Measurements from ENCODE around the gene CD52. TPM values are rescaled to one million over a fixed set of nuclear protein-coding genes. Genes with fewer than 3 reads are reported as not detected.
"Not testable (repeated sequence)": the region's sequence is repeated elsewhere in the genome, so short reads cannot be mapped to it uniquely, and the experiment has no call there.

Gene CD52
- total RNA-seq, 1 donor from 2014 or later = 7.3 TPM

DNA sequence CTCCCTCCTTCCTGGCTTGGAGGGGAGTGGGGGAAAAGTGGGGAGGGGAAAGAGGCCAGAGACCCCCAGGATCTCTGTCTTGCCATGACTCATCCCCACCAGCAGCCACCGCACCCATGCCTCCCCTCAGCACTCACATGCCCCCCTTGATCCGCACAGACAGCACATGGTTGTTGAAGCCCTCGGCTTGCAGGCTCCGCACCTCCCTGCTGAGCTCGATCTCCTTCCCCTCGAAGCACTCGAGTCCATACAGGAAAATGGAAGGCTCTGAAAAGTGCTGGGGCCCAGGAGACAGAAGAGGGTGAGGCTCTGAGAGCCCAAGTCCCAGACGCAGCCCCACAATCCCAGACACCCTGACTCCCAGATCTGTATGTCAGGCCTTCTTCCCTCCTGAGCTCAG lies 10.8 kb downstream of the CD52 start:
- Histone ChIP-seq H3K9ac (no peak overlapping the region), H3K27me3 (no peaks in the 10 kb centered on the region), H3F3A (ENCODE audit: low read depth) (no peaks in the 10 kb centered on the region), H2AFZ (replicated peaks) (no peak overlapping the region), H3K36me3 (no peaks in the 10 kb centered on the region), H3K4me1 (no peaks in the 10 kb centered on the region), H3K4me3 (no peak overlapping the region), H3K4me2 (no peak overlapping the region), H3K27ac (no peak overlapping the region), H3K79me2 (ENCODE audit: low read depth) (no peaks in the 10 kb centered on the region), H3K9me3 (ENCODE audit: low read depth) (no peaks in the 10 kb centered on the region), H4K20me1 (ENCODE audit: low read depth) (no peaks in the 10 kb centered on the region)
- DNase-seq (ENCODE audit: low spot score) = no peak
- Mint-ChIP-seq H3K27me3 (ENCODE audit: insufficient read depth, low read depth) (peaks cover 2% of the 10 kb centered on the region), H3K27ac (peak overlapping the region; percentile 63), H3K4me1 (peaks cover 3% of the 10 kb centered on the region), H3K4me3 (no peak overlapping the region), H3K9me3 (no peaks in the 10 kb centered on the region), H3K36me3 (peaks cover 3% of the 10 kb centered on the region)
- TF ChIP-seq EZH2phosphoT487 (IDR thresholded peaks at IDR 0.05) = no peak
- TF ChIP-seq, protein P1, sequence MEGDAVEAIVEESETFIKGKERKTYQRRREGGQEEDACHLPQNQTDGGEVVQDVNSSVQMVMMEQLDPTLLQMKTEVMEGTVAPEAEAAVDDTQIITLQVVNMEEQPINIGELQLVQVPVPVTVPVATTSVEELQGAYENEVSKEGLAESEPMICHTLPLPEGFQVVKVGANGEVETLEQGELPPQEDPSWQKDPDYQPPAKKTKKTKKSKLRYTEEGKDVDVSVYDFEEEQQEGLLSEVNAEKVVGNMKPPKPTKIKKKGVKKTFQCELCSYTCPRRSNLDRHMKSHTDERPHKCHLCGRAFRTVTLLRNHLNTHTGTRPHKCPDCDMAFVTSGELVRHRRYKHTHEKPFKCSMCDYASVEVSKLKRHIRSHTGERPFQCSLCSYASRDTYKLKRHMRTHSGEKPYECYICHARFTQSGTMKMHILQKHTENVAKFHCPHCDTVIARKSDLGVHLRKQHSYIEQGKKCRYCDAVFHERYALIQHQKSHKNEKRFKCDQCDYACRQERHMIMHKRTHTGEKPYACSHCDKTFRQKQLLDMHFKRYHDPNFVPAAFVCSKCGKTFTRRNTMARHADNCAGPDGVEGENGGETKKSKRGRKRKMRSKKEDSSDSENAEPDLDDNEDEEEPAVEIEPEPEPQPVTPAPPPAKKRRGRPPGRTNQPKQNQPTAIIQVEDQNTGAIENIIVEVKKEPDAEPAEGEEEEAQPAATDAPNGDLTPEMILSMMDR (IDR thresholded peaks at IDR 0.05) = no peak
- TF ChIP-seq EZH2 (IDR thresholded peaks at IDR 0.05) = no peak

DNA sequence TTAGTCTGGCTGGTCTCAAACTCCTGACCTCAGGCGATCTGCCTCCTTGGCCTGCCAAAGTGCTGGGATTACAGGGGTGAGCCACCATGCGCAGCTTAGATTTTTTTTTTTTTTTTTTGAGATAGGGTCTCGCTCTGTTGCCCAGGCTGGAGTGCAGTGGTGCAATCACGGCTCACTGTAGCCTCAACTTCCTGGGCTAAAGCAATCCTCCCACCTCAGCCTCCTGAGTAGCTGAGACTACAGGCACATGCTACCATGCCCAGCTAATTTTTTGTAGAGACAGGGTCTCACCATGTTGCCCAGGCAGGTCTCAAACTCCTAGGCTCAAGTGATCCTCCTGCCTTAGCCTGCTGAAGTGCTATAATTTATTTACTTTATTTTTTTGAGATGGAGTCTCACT lies 11.6 kb downstream of the CD52 start:
- not testable (repeated sequence) for H3K9me3 Mint-ChIP-seq; H3K27me3 Mint-ChIP-seq (ENCODE audit: insufficient read depth, low read depth)

DNA sequence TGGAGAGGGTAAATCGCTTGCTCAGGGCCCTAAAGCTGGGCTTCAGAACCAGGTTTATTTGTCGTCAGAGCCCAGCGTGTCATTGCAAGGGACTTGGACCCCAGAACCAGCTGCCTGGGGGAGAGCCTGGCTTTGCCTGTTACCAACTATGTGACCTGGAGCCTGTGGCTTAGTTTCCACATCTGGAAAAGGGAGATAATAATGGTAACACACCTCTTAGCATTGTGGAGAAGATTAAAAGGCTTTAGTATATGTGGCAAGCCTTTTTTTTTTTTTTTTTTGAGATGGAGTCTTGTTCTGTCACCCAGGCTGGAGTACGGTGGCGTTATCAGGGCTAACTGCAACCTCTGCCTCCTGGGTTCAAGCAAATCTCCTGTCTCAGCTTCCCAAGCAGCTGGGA lies 12.5 kb downstream of the CD52 start:
- Histone ChIP-seq H2AFZ (replicated peaks) (no peak overlapping the region), H3K27ac (no peak overlapping the region), H3K27me3 (no peaks in the 10 kb centered on the region), H4K20me1 (ENCODE audit: low read depth) (no peaks in the 10 kb centered on the region), H3K4me3 (no peak overlapping the region), H3K9me3 (ENCODE audit: low read depth) (no peaks in the 10 kb centered on the region), H3K36me3 (no peaks in the 10 kb centered on the region), H3K9ac (no peak overlapping the region), H3F3A (ENCODE audit: low read depth) (no peaks in the 10 kb centered on the region), H3K79me2 (ENCODE audit: low read depth) (peaks cover 10% of the 10 kb centered on the region), H3K4me2 (no peak overlapping the region), H3K4me1 (peaks cover 8% of the 10 kb centered on the region)
- Mint-ChIP-seq H3K27me3 (ENCODE audit: insufficient read depth, low read depth) (peaks cover 2% of the 10 kb centered on the region), H3K4me3 (no peak overlapping the region), H3K9me3 (no peaks in the 10 kb centered on the region), H3K4me1 (peaks cover 7% of the 10 kb centered on the region), H3K36me3 (peaks cover 1% of the 10 kb centered on the region), H3K27ac (no peak overlapping the region)
- TF ChIP-seq EZH2 (IDR thresholded peaks at IDR 0.05) (no peak), EZH2phosphoT487 (IDR thresholded peaks at IDR 0.05) (no peak)
- TF ChIP-seq, protein P1 (IDR thresholded peaks at IDR 0.05) = no peak
- DNase-seq (ENCODE audit: low spot score) = no peak

More for the DNA sequence above, 11.6 kb downstream of the CD52 start:
- H3K9ac ChIP-seq; H3F3A ChIP-seq (ENCODE audit: low read depth); H3K4me1 Mint-ChIP-seq; H3K4me2 ChIP-seq; H3K9me3 ChIP-seq (ENCODE audit: low read depth); H3K4me3 Mint-ChIP-seq; H3K27ac ChIP-seq; H3K79me2 ChIP-seq (ENCODE audit: low read depth); H3K27ac Mint-ChIP-seq; H3K36me3 ChIP-seq; DNase-seq (ENCODE audit: low spot score); H3K4me1 ChIP-seq; H3K4me3 ChIP-seq; H4K20me1 ChIP-seq (ENCODE audit: low read depth); H3K27me3 ChIP-seq; H3K36me3 Mint-ChIP-seq; H2AFZ ChIP-seq (replicated peaks): not testable (repeated sequence)

DNA sequence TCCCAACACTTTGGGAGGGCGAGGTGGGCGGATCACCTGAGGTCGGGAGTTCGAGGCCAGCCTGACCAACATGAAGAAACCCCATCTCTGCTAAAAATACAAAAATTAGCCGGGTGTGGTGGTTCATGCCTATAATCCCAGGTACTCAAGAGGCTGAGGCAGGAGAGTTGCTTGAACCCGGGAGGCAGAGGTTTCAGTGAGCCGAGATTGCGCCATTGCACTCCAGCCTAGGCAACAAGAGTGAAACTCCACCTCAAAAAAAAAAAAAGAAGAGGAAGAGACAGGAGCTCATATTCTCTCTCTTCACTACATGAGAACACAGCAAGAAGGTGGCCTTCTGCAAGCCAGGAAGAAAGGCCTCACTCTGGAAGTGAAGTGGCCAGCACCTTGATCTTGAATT lies 15.6 kb downstream of the CD52 start:
- not testable (repeated sequence) for H3K4me2 ChIP-seq; H3K9ac ChIP-seq; H3K27ac ChIP-seq; H3K27me3 Mint-ChIP-seq (ENCODE audit: insufficient read depth, low read depth); H3K36me3 ChIP-seq; H3K4me3 Mint-ChIP-seq; H2AFZ ChIP-seq (replicated peaks); H3K36me3 Mint-ChIP-seq; H3K4me3 ChIP-seq; H3K27me3 ChIP-seq; H3K9me3 Mint-ChIP-seq; DNase-seq (ENCODE audit: low spot score); H3K79me2 ChIP-seq (ENCODE audit: low read depth); H4K20me1 ChIP-seq (ENCODE audit: low read depth); H3K27ac Mint-ChIP-seq; H3K9me3 ChIP-seq (ENCODE audit: low read depth)
- Histone ChIP-seq H3F3A (ENCODE audit: low read depth) (peaks cover 19% of the 10 kb centered on the region), H3K4me1 (peaks cover 28% of the 10 kb centered on the region)
- H3K4me1 Mint-ChIP-seq = peaks cover 25% of the 10 kb centered on the region

Data from neural progenitor cell (in vitro differentiated cells).